GM18861 (cell line): Measurements from ENCODE around the gene PPAT.
"Not testable (repeated sequence)": the region's sequence is repeated elsewhere in the genome, so short reads cannot be mapped to it uniquely, and the experiment has no call there.

Experiments
- ATAC-seq: cut with Tn5 transposase; IDR thresholded peaks from one replicate; pipeline ENCODE4 v1.9.1; 2021; ENCODE audit not compliant: unreplicated experiment

The PPAT gene

DNA sequence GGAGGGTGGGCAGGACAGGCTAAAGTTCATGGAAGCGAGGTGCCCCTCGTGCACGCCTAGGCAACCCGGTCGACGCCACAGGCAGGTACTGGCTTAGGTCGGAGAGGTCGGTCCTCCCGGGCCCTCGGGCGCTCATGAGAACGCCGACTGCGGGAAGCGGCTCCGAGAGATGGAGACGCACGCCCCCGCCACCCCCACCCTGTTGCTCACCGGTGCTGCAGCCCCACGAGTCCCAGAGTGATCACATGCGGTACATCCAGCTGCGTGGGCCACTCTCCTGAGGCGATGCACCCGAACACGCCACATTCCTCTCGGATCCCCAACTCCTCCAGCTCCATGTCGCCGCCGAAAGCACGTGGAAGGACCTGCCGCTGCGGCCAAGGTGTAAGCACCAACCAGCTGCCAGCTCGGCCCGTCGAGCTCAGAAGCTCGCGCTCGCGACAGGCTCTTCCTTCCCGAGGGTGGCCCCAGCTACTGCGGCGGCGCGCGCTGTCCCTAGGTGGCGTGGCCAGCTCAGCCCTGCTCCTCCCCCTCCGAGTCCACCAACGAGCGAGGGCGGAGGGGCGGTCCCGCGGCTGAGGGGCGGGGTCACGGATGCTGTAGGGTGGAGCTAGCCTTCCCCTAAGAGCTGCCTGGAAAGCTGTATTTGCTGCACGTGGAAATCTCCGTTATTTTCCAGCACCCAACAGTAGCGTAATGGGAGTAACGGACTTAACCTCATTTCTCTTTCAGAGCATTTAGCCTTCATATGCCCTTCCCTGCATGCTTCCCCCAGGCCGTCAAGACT is at the start of gene PPAT:
Gene PPAT (minus strand): TSS at position 476 of the 787 bp plus-strand sequence. CDS start 138 bp downstream, at position 338.
- peak; percentile 66 for ATAC-seq

DNA sequence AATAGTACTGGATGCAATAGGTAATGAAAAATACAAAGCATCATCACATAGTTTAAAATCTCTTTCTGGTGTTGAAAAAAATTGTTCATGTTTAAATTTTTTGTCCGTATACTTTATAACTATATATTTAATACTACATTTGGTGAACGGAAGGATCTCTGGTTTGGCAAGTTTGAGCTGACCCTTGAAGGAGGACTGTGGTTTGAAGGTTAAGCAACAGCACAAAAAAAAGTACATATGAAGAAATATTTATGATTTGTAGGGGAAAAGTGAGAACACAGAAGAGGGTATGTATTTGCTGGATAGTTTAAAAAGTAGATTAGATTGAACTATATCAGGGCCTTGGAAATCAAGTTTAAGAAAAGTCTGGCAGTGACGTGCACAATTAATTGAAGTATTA is 45.3 kb upstream of the PPAT start:
- ATAC-seq: no peak

DNA sequence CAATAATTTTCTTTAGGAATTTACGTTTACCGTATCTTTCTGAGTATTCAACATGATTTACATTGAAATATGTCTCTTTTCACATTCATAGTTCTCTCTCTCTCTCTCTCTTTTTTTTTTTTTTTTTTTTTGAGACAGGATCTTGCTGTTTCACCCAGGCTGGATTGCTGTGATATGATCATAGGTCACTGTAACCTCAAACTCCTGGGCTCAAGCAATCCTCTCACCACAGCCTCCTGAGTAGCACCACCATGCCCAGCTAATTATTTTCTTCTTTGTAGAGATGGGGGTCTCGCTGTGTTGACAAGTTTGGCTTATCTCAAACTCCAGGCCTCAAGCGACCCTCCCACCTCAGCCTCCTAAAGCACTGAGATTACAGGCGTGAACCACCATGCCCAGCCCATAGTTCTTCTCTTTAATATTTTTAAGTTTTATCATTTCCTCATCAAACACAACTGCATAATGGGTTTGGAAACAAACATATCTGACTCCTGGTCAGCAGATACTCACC is 41.8 kb upstream of the PPAT start:
- no peak for ATAC-seq

DNA sequence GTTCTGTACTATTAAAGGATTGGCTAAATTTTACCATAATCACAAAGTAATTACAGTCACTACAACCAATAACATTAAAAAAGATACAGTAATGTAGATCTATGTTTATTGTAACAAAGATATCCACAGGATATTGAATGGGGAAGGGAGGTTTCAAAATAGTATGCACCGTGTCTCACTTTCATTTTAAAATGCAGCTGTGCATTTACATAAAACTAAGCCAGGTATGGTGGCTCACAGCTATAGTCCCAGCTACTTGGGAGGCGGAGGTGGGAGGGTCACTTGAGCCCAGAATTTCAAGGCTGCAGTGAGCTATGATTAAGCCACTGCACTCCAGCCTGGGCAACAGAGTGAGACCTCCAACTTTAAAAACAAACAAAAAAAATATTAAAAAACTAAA is 40.5 kb upstream of the PPAT start:
- peak; percentile 73 for ATAC-seq

DNA sequence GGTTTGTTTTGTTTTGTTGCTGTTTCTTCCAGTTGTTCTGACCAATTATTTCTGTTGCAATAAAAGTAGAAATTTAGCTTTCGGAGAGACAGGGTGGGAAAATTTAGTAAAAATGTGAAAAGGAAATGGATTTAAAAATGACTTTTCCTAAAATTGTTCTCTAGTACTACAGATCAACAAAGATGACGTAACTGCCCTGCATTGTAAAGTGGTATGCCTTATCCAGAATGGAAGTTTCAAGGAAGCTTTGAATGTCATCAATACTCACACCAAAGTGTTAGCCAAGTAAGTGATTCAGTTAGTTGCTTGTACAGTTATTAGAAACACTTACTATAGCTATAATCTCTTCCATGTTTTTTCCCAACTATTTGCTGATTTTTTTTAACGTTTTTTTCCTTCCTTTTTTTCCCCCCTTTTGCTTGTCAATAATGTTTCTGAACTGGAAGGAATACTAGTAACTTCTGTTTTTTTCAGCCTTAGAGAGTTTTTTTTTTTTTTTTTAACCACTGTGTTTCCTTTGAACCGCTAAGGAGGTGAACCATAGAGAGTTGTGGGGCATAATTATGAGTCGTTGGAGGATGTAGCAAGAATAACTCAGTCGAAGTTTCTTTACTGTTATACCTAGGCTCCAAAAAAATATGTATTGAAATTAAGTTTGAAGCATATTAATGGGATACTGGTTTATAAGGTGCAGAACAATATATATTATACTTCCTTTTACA is 34.2 kb upstream of the PPAT start:
- no peak for ATAC-seq

DNA sequence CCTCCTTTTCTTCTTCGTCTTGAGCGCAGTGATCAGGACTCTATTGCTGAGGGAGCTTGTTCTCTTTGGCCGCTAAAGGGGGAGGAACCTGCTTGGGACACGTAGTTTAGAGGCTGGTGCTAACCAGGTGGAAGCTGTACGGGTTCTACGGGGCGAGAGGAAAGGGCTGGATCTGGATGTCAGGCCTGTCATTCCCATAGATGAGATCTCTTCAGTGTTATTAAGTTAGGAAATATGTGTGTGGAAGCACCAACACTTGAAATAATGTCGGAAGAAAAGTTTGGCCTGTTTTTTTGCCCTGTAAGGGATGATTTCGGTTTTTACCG is 32.6 kb upstream of the PPAT start:
- ATAC-seq: peak; percentile 31

DNA sequence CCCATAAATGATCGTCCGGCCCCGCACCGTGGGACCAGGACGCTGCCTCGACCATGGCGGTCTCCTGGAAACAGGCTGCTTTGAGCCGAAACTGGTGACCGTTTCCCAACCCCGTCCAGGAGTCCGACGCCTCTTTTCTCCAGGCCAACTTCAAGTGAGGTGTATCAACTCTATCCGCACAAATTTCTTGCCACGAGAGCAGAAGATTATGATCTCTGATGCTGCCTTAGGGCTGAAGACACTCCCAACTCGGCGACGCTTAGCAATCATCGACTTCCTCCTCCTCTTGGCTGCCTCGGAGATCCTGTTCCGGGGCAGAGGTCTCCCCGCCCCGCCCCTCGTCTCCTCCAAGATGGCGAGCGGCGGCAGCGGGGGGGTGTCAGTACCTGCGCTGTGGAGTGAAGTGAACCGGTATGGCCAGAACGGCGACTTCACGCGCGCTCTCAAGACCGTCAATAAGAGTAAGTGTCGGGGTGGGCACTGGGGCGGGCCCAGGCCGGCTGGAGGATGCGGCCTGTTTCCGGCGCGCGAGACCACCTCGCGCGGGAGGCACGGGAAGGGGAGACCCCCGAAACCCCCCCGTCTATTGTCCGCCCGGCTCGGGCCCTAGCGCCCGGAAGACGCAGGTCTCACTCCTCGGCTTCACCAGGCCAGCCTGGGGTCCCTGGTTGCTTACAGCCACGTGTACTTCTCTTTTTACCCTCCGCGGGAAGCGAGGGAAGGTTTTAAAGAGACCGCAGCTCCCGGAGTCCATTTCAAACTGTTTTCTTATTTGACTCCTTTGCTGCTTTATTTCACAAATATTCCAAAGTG is 32.1 kb upstream of the PPAT start, which contains the start of gene SRP72:
Gene SRP72 (plus strand): TSS at position 334 of the 813 bp plus-strand sequence. CDS start 19 bp downstream, at position 353.
- ATAC-seq: peak; percentile 83

DNA sequence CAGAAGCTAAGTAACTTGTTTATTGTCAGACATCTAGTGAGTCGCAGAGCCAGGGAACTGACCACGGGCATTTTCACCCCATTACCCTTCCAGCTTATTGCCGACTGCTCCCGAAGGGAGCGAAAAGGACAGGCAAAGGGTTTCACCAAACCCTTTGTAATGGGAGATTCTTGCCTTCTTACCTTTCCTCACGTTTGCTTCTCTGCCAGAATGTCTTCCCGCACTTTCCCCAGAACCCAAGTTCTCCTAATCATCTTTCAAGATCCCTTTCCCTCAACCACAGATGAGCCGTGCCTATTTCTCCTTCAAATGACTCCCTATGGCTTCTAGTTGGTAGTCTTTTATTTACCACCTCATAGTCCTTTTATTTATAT is 31.5 kb upstream of the PPAT start:
- ATAC-seq: no peak

DNA sequence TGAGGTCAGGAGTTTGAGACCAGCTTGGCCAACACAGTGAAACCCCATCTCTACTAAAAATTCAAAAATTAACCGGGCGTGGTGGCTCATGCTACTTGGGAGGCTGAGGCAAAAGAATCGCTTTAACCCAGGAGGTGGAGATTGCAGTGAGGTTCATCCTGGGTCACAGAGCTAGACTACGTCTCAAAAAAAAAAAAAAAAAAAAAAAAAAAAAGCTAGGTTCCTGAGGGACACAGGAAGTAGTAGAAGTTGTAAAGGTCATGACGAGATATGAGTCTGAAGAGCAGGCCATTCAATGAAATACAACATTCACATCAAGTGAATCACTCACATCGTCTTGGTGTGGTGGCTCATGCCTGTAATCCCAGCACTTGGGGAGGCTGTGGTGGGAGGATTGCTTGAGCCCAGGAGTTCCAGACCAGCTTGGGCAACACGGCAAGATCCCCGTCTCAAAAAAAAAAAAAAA is 30.9 kb upstream of the PPAT start:
- not testable (repeated sequence) for ATAC-seq

DNA sequence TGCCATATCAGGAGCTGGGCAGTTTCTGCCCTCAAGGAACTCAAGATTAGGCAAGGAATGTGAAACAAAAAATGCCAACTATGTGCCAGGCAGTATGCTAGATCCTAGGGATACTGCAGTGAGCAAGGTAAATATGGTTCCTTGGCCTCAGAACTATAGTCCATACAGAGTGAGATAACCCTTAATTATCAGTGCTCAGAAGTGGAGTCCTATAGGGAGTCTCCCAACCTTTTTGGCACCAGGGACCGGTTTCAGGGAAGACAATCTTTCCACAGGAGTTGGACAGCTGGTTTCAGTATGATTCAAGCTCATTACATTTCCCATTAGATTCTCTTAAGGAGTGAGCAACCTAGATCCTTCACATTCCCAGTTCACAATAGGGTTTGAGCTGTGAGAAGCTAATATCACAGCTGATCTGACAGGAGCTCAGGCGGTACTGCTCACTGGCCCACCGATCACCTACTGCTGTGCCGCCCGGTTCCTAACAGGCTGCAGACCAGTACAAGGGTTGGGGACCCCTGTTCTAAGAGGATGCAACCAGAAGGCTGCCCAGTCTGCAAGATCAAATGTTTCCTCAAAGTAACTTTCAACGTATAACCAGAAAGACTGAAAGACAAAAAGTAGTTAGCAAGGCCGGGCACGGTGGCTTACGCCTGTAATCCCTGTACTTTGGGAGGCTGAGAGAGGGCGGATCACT is 30.3 kb upstream of the PPAT start:
- no peak for ATAC-seq

DNA sequence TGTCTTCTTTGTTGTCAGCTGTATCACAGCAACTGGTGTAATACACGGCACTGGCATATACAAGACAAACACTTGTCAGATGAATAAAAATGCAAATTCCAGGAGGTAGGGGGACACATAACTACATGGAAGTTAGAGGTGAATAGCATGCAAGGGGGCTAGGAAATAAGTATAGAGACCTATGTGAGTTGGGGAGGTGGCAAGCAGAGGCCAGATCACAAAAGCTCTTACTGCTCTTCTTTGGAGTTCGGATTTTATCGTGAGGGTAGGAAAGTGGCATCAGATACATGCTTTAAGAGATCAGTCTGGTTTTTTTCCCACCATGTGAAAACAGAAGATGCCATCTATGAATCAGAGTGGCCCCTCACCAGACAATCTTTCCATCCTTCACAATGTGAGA is 29.2 kb upstream of the PPAT start:
- ATAC-seq: no peak

DNA sequence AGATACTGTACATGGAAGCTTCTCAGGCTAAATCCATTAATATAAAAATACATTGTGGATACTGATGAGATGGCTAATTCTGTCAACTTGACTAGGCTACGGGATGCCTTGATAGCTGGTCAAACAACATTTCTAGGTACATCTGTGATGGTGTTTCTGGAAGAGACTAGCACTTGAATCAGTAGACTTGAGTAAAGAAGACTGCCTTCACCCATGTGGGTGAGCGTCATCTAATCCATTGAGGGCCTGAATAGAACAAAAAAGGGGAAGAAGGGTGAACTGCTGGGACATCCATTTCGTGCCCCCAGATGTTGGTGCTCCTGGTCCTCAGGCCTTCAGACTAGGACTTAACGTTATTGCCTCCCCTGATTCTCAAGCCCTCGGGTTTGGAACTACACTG is 28.3 kb upstream of the PPAT start:
- no peak for ATAC-seq

DNA sequence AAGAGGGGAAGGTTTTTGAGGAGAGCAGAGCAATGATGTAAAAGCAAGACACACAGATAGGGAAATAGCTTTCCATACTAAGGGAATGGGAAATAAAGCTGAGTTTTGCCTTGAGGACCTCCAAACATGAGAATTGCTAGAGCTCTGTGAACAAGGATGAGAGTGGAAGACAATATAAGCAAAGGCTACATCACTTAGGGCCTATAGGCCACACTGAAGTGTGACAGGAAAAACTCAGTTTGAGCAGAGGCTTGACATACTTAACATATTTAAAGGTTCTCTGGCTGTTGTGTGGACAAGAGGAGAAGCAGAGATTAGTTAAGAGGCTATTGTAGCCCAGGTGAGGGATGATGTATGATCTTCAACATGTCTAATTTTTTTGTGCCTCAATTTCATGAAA is 26.7 kb upstream of the PPAT start:
- no peak for ATAC-seq

DNA sequence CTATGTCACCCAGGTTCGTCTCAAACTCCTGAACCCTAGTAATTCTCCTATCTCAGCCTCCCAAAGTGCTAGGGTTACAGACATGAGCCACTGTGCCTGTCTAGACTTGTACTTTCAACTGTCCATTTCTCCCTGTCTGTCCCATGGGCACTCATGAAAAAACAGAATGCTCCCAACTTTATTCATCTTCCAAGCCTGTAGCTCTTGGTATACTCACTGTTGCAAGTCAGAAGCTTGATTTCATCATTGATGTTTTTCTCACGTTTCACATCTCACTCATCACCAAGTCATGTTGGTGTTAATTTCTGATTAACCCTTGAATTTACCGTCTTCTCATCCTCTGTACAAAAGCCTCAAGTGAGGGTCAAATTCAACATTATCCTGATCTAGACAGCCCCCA is 24.7 kb upstream of the PPAT start:
- ATAC-seq: no peak

DNA sequence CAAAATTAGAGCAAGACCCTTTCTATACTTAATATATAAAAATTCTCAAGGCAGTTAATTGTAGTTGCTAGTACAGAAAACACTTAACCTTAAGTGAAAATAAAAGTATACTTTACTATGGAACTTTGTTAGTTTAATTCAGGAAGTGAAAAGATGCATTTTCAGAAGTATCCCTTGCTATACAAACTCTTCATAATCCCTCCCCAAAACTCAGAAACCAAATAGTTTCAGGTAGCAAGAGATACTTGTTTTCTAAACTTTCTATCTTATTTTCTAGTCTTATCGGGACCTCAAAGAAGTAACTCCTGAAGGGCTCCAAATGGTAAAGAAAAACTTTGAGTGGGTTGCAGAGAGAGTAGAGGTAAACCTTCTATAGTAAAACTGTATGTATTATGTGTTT is 14.9 kb upstream of the PPAT start:
- no peak for ATAC-seq

DNA sequence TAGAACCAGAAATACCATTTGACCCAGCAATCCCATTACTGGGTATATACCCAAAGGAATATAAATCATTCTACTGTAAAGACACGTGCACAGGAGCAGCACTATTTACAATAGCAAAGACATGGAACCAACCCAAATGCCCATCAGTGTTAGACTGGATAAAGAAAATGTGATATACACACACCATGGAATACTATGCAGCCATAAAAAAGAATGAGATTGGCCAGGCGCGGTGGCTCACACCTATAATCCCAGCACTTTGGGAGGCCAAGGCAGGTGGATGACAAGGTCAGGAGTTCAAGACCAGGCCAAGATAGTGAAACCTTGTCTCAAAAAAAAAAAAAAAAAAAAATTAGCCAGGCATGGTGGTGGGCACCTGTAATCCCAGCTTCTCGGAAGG is 14.1 kb upstream of the PPAT start:
- ATAC-seq: not testable (repeated sequence)

DNA sequence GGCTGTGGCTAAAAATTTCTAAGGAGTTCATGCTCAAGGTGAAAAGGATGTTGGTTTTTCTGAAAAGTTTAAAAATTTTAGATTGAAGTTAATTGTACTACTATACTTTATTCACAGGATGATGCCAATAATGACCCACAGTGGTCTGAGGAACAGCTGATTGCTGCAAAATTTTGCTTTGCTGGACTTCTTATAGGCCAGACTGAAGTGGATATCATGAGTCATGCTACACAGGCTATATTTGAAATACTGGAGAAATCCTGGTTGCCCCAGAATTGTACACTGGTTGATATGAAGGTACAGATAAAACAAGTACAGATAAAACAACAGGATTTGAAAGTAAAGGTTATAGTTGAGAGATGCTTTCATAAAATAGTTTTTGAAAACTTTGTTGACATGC is 12.9 kb upstream of the PPAT start:
- ATAC-seq: no peak

DNA sequence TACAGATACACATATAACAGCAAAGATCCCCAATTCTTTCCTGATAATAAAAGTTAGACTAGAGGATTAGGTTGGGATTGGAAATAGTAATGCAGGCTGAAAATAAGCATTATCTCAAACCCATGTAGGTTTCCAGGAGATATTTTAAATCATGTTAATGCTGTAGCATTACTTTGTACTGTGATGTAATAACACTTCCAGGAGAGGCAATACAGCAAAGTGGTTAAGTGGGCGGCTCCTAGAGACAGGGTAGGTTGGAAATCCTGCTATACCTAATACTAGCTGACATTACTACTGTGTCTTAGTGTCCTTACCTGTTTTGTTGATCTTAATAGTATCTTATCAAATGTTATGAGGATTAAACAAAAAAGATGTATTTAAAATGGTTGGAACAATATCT is 10.3 kb upstream of the PPAT start:
- no peak for ATAC-seq

DNA sequence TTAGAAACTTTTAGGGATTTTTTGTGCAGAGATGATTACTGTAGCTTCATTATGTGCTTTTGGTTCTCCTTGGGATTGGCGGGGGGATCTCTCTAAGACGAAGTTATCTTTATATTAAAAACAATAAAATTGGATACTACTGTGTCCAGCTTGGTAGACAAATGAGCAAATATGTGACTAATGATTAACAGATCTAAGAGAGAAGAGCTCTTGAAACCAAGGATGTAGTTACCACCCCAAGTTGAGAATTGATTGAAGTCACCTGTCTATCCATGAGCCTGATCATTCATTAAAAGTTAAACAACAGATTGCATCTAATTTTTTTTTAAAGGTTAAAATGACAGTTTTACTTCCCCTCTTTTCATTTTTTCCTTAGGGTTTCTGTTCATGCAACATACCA is 9.3 kb upstream of the PPAT start:
- ATAC-seq: no peak

DNA sequence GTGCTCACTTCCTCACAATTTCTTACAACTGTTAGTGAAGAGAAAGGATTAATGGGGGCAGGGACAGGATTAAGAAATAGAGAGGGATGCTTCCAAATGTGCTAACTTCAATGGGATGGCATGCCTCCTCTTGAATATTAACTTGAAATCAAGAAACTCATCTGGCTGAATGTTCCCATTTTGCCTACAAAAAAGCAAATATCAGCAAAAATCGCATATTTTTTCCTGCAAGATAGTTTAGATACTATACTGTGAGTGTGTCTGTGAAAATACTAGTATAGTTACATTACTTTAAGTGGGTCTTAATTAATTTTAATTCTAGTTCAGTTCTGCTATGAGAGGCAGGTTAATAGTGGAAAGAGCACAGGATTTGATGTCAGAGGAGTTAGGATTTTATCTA is 5.6 kb upstream of the PPAT start:
- no peak for ATAC-seq

DNA sequence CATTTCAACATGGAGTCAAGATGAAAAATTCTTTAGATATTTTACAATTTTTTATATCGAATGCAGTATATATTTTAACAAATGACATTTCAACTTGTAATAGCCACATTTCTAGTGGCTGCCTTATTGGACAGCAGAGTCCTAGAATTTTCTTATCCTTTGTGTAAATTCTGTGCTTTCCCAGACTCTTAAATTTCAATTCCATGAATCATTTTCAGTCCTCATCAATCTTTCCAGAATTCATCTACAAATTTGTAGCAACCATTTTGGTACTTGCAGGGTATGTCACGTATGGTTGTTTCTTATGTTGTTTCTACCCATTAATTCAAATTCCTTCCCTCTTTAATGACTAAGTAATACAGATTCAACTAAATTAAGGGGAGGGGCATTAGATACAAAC is 3.4 kb upstream of the PPAT start:
- no peak for ATAC-seq
